Muscle layer of colon (tissue), 2 donors: ENCODE results near the gene TMEM88.
A peak's percentile ranks its signal among the peaks of the same experiment; 100 is the strongest.

Experiments used
- H3K27ac ChIP-seq: one replicate; pipeline ENCODE4 v1.7.0; 2013; ENCODE audit warnings: low read depth, mild to moderate bottlenecking, low read length, moderate library complexity
- H3K27me3 ChIP-seq, 2 donors: one replicate each; pipeline ENCODE4 v1.7.0; 2013; ENCODE audit warnings: low read length in 2 of 2, mild to moderate bottlenecking in 2 of 2; ENCODE audit not compliant: insufficient read depth in 2 of 2, control insufficient read depth in 1 of 2
- H3K36me3 ChIP-seq: one replicate; pipeline ENCODE4 v1.7.0; 2013; ENCODE audit warnings: mild to moderate bottlenecking, low read length; ENCODE audit not compliant: insufficient read depth
- H3K4me1 ChIP-seq: one replicate; pipeline ENCODE4 v1.7.0; 2013; ENCODE audit warnings: mild to moderate bottlenecking, low read length; ENCODE audit not compliant: insufficient read depth
- H3K4me3 ChIP-seq, 2 donors: one replicate each; pipeline ENCODE4 v1.7.0; 2013; ENCODE audit warnings: low read length in 2 of 2, low read depth in 1 of 2, mild to moderate bottlenecking in 1 of 2, moderate library complexity in 1 of 2
- H3K9ac ChIP-seq: one replicate; pipeline ENCODE4 v1.7.0; 2013; ENCODE audit warnings: low read length
- H3K9me3 ChIP-seq: one replicate; pipeline ENCODE4 v1.7.0; 2013; ENCODE audit warnings: mild to moderate bottlenecking, low read length
- donor health status: abdominal sarcoma.
- donor health status: Adenocarcinoma of cecum.

Gene TMEM88

GRCh38 chr17:7867881-7868329, 13.0 kb downstream of the TMEM88 start:
- no peak overlapping the region for H3K4me3 ChIP-seq
- H3K9me3 ChIP-seq: no peaks in the 10 kb centered on the region

GRCh38 chr17:7873051-7873450, 18.2 kb downstream of the TMEM88 start:
- no peak overlapping the region for H3K9ac ChIP-seq
- H3K9me3 ChIP-seq: no peaks in the 10 kb centered on the region
- H3K27me3 ChIP-seq: no peaks in the 10 kb centered on the region
- no peaks in the 10 kb centered on the region for H3K4me1 ChIP-seq
- H3K27ac ChIP-seq: no peak overlapping the region
- H3K4me3 ChIP-seq: no peak overlapping the region
- H3K36me3 ChIP-seq: peaks cover 5% of the 10 kb centered on the region

More at GRCh38 chr17:7867881-7868329, 13.0 kb downstream of the TMEM88 start:
- Histone ChIP-seq H3K27me3 (no peaks in the 10 kb centered on the region), H3K9ac (no peak overlapping the region), H3K36me3 (peaks cover under 1% of the 10 kb centered on the region), H3K4me1 (no peaks in the 10 kb centered on the region), H3K27ac (no peak overlapping the region)

GRCh38 chr17:7875804-7876370, 21.0 kb downstream of the TMEM88 start:
- Histone ChIP-seq H3K36me3 (peaks cover 5% of the 10 kb centered on the region), H3K9ac (no peak overlapping the region), H3K9me3 (no peaks in the 10 kb centered on the region), H3K27ac (no peak overlapping the region), H3K4me1 (no peaks in the 10 kb centered on the region), H3K4me3 (no peak overlapping the region), H3K27me3 (no peaks in the 10 kb centered on the region)

GRCh38 chr17:7878234-7878633, 23.4 kb downstream of the TMEM88 start:
- no peak overlapping the region for H3K27ac ChIP-seq
- H3K9me3 ChIP-seq: no peaks in the 10 kb centered on the region
- H3K4me1 ChIP-seq: peaks cover 9% of the 10 kb centered on the region
- peaks cover 1% of the 10 kb centered on the region for H3K36me3 ChIP-seq
- H3K9ac ChIP-seq: no peak overlapping the region
- no peaks in the 10 kb centered on the region for H3K27me3 ChIP-seq
- H3K4me3 ChIP-seq: no peak overlapping the region

- Histone ChIP-seq H3K9ac (no peak overlapping the region), H3K27ac (no peak overlapping the region), H3K36me3 (no peaks in the 10 kb centered on the region)
Observed at GRCh38 chr17:7880076-7880868, 25.4 kb downstream of the TMEM88 start.

GRCh38 chr17:7881276-7882054, 26.6 kb downstream of the TMEM88 start:
- no peak overlapping the region for H3K9ac ChIP-seq
- H3K9me3 ChIP-seq: no peaks in the 10 kb centered on the region
- no peaks in the 10 kb centered on the region for H3K27me3 ChIP-seq
- H3K27ac ChIP-seq: no peak overlapping the region
- H3K4me1 ChIP-seq: peaks cover 14% of the 10 kb centered on the region
- no peak overlapping the region for H3K4me3 ChIP-seq
- H3K36me3 ChIP-seq: no peaks in the 10 kb centered on the region

More at GRCh38 chr17:7880076-7880868, 25.4 kb downstream of the TMEM88 start:
- H3K4me3 ChIP-seq: no peak overlapping the region
- peaks cover 12% of the 10 kb centered on the region for H3K4me1 ChIP-seq
- no peaks in the 10 kb centered on the region for H3K9me3 ChIP-seq
- no peaks in the 10 kb centered on the region for H3K27me3 ChIP-seq

GRCh38 chr17:7882068-7882467, 27.2 kb downstream of the TMEM88 start:
- H3K4me3 ChIP-seq: no peak overlapping the region
- no peak overlapping the region for H3K27ac ChIP-seq
- H3K36me3 ChIP-seq: no peaks in the 10 kb centered on the region
- H3K27me3 ChIP-seq: no peaks in the 10 kb centered on the region
- no peaks in the 10 kb centered on the region for H3K9me3 ChIP-seq
- peaks cover 20% of the 10 kb centered on the region for H3K4me1 ChIP-seq
- no peak overlapping the region for H3K9ac ChIP-seq

GRCh38 chr17:7882629-7883028, 27.8 kb downstream of the TMEM88 start:
- Histone ChIP-seq H3K9me3 (no peaks in the 10 kb centered on the region), H3K36me3 (no peaks in the 10 kb centered on the region), H3K27me3 (no peaks in the 10 kb centered on the region), H3K9ac (no peak overlapping the region), H3K4me1 (peaks cover 24% of the 10 kb centered on the region), H3K27ac (no peak overlapping the region), H3K4me3 (no peak overlapping the region)

- Histone ChIP-seq H3K4me1 (peaks cover 33% of the 10 kb centered on the region), H3K9me3 (no peaks in the 10 kb centered on the region), H3K27ac (peak overlapping the region; percentile 16), H3K27me3 (no peaks in the 10 kb centered on the region), H3K9ac (no peak overlapping the region), H3K36me3 (no peaks in the 10 kb centered on the region), H3K4me3 (no peak overlapping the region)
Observed at GRCh38 chr17:7883781-7884386, 29.0 kb downstream of the TMEM88 start.

GRCh38 chr17:7884581-7885366, 29.9 kb downstream of the TMEM88 start:
- Histone ChIP-seq H3K27ac (peak overlapping the region; percentile 88), H3K4me3 (peak overlapping the region in 1 of 2 donors; percentile 65), H3K9me3 (no peaks in the 10 kb centered on the region), H3K36me3 (no peaks in the 10 kb centered on the region), H3K4me1 (peaks cover 42% of the 10 kb centered on the region), H3K9ac (no peak overlapping the region), H3K27me3 (no peaks in the 10 kb centered on the region)
